Superior temporal gyrus (tissue), 1 donor: Measurements from ENCODE around the gene DSCAML1.

Source experiments
- DNase-seq: peaks from one replicate; pipeline ENCODE4 v3.0.0-alpha.2; 2016; ENCODE audit errors: extremely low spot score

Gene DSCAML1

GRCh38 chr11:117523680-117524079, 273.3 kb downstream of the DSCAML1 start:
- no peak for DNase-seq

GRCh38 chr11:117521974-117522373, 275.0 kb downstream of the DSCAML1 start:
- no peak for DNase-seq

- no peak for DNase-seq
Measured at GRCh38 chr11:117520966-117521365, 276.1 kb downstream of the DSCAML1 start.

- no peak for DNase-seq
Measured at GRCh38 chr11:117520201-117520600, 276.8 kb downstream of the DSCAML1 start.

- DNase-seq: no peak
Measured at GRCh38 chr11:117519590-117519989, 277.4 kb downstream of the DSCAML1 start.

- DNase-seq: no peak
Measured at GRCh38 chr11:117519170-117519569, 277.8 kb downstream of the DSCAML1 start.

- no peak for DNase-seq
Measured at GRCh38 chr11:117518455-117518854, 278.6 kb downstream of the DSCAML1 start.

GRCh38 chr11:117517097-117517496, 279.9 kb downstream of the DSCAML1 start:
- DNase-seq: no peak

GRCh38 chr11:117515892-117516787, 280.9 kb downstream of the DSCAML1 start:
- DNase-seq: no peak

GRCh38 chr11:117514256-117514655, 282.8 kb downstream of the DSCAML1 start:
- no peak for DNase-seq

- no peak for DNase-seq
Measured at GRCh38 chr11:117513666-117514065, 283.4 kb downstream of the DSCAML1 start.

GRCh38 chr11:117511931-117512539, 285.0 kb downstream of the DSCAML1 start:
- DNase-seq: no peak

GRCh38 chr11:117511483-117511930, 285.5 kb downstream of the DSCAML1 start:
- no peak for DNase-seq

- no peak for DNase-seq
Measured at GRCh38 chr11:117510646-117511045, 286.4 kb downstream of the DSCAML1 start.

- no peak for DNase-seq
Measured at GRCh38 chr11:117509543-117509942, 287.5 kb downstream of the DSCAML1 start.

- DNase-seq: no peak
Measured at GRCh38 chr11:117506971-117507370, 290.0 kb downstream of the DSCAML1 start.

GRCh38 chr11:117505285-117505970, 291.6 kb downstream of the DSCAML1 start:
- no peak for DNase-seq

- no peak for DNase-seq
Measured at GRCh38 chr11:117502779-117503100, 294.3 kb downstream of the DSCAML1 start.

GRCh38 chr11:117502015-117502778, 294.8 kb downstream of the DSCAML1 start:
- DNase-seq: no peak

- no peak for DNase-seq
Measured at GRCh38 chr11:117501237-117501898, 295.6 kb downstream of the DSCAML1 start.

GRCh38 chr11:117498791-117499190, 298.2 kb downstream of the DSCAML1 start:
- no peak for DNase-seq
